Thoracic aorta (tissue), 2 donors: ENCODE data around the gene TMEM14C. TPM values are rescaled to one million over a fixed set of nuclear protein-coding genes. Genes with fewer than 3 reads are reported as not detected.
"Not testable (repeated sequence)": the region's sequence is repeated elsewhere in the genome, so short reads cannot be mapped to it uniquely, and the experiment has no call there.

Experiments
- ATAC-seq: fragments of 150-250 bp; one replicate; pipeline ENCODE4 v1.8.0; 2017; ENCODE audit warnings: low read depth; ENCODE audit not compliant: insufficient number of reproducible peaks, low FRiP score
- DNase-seq: peaks from one replicate; pipeline ENCODE4 v3.0.0-alpha.2; 2020; ENCODE audit warnings: low spot score
- H3K27ac ChIP-seq, 2 donors: fragments of 200-600 bp; sonication (generic); 1 replicate in 1 of 2; 2 replicates in 1 of 2; pipeline ENCODE4 v1.5.1; 2016; ENCODE audit warnings: mild to moderate bottlenecking in 2 of 2, moderate library complexity in 2 of 2
- H3K27me3 ChIP-seq: fragments of 200-600 bp; sonication (generic); replicated peaks from 2 replicates; pipeline ENCODE4 v1.6.0; 2016; ENCODE audit warnings: mild to moderate bottlenecking; ENCODE audit not compliant: insufficient read depth
- H3K36me3 ChIP-seq: fragments of 200-600 bp; sonication (generic); one replicate; pipeline ENCODE4 v1.5.1; 2016
- H3K4me1 ChIP-seq, 2 donors: fragments of 200-600 bp; sonication (generic); 1 replicate in 1 of 2; 2 replicates in 1 of 2; pipeline versions ENCODE4 v1.5.1 to v1.6.0; 2016; ENCODE audit warnings: low read depth in 2 of 2, mild to moderate bottlenecking in 1 of 2; ENCODE audit not compliant: control insufficient read depth in 1 of 2
- H3K4me3 ChIP-seq: fragments of 200-600 bp; sonication (generic); 2 replicates; pipeline ENCODE4 v1.5.1; 2016; ENCODE audit warnings: mild to moderate bottlenecking
- H3K9me3 ChIP-seq: fragments of 200-600 bp; sonication (generic); 2 replicates; pipeline ENCODE4 v1.5.1; 2016
- total RNA-seq, 2 donors: library from RNA; depleted of rRNA; stranded (reverse); fragments of >200 nt; gene quantifications; one replicate each; pipeline versions ENCODE4 v1.1.0 to v1.2.3, GENCODE V29; 2016
- TF ChIP-seq, protein P1 (sequence below): fragments of 200-600 bp; sonication (generic); IDR thresholded peaks from one replicate; pipeline ENCODE4 v1.5.1; 2019; ENCODE audit warnings: antibody characterized with exemption

The TMEM14C gene
- total RNA-seq, 2 donors from 2014 or later = 72.9 to 129 TPM

- Histone ChIP-seq H3K36me3 (no peaks in the 10 kb centered on the region), H3K9me3 (no peaks in the 10 kb centered on the region), H3K4me3 (no peak overlapping the region), H3K27ac (no peak overlapping the region), H3K4me1 (peaks cover 6 to 9% of the 10 kb centered on the region in 2 donors), H3K27me3 (no peaks in the 10 kb centered on the region)
- no peak for DNase-seq
- TF ChIP-seq, protein P1, sequence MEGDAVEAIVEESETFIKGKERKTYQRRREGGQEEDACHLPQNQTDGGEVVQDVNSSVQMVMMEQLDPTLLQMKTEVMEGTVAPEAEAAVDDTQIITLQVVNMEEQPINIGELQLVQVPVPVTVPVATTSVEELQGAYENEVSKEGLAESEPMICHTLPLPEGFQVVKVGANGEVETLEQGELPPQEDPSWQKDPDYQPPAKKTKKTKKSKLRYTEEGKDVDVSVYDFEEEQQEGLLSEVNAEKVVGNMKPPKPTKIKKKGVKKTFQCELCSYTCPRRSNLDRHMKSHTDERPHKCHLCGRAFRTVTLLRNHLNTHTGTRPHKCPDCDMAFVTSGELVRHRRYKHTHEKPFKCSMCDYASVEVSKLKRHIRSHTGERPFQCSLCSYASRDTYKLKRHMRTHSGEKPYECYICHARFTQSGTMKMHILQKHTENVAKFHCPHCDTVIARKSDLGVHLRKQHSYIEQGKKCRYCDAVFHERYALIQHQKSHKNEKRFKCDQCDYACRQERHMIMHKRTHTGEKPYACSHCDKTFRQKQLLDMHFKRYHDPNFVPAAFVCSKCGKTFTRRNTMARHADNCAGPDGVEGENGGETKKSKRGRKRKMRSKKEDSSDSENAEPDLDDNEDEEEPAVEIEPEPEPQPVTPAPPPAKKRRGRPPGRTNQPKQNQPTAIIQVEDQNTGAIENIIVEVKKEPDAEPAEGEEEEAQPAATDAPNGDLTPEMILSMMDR = no peak
- ATAC-seq = no peak
Observed at GRCh38 chr6:10743515-10743914, 20.6 kb downstream of the TMEM14C start.

DNA sequence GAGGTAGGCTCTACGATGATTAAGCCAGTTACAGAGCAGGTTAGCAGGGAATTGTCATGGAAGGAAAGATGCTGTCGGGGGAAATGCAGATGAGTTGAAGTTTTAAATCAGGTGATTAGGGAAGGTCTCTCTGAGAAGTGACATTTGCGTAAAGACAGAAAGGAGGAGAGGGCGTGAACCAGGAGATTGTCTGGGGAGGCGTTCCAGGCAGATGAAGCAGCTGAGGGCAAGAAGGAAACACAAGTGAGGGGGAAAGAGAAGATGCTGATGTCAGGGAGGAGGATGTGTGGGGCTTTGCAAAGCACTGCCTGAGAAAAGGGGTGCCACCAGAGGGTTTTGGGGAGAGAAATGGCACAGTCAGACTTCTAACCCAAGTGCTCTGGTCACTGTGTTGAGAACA lies 22.2 kb downstream of the TMEM14C start:
- Histone ChIP-seq H3K27ac (no peak overlapping the region), H3K4me1 (peaks cover 22 to 25% of the 10 kb centered on the region in 2 donors), H3K27me3 (no peaks in the 10 kb centered on the region), H3K4me3 (no peak overlapping the region), H3K36me3 (no peaks in the 10 kb centered on the region), H3K9me3 (no peaks in the 10 kb centered on the region)
- TF ChIP-seq, protein P1 = no peak
- no peak for DNase-seq
- ATAC-seq = no peak

GRCh38 chr6:10746915-10747250 lies 24.0 kb downstream of the TMEM14C start:
- peak overlapping the region; percentile 33 to 79 for H3K27ac ChIP-seq
- no peaks in the 10 kb centered on the region for H3K27me3 ChIP-seq
- ATAC-seq = no peak

GRCh38 chr6:10747251-10747972 lies 24.5 kb downstream of the TMEM14C start, which contains the start of gene TMEM14B:
Gene TMEM14B, plus strand, starts transcription at chr6:10747805. Its CDS starts 1,441 bp downstream, at chr6:10749246.
- TF ChIP-seq, protein P1 = no peak
- Histone ChIP-seq H3K4me1 (peaks cover 25 to 27% of the 10 kb centered on the region in 2 donors), H3K36me3 (no peaks in the 10 kb centered on the region), H3K27ac (peak within 1 kb of the TSS; percentile 68 to 79), H3K27me3 (no peaks in the 10 kb centered on the region), H3K4me3 (peak within 1 kb of the TSS; percentile 99), H3K9me3 (no peaks in the 10 kb centered on the region)
- peak; percentile 97 for ATAC-seq
- DNase-seq = peak; percentile 98

More at GRCh38 chr6:10746915-10747250, 24.0 kb downstream of the TMEM14C start:
- DNase-seq = no peak
- Histone ChIP-seq H3K9me3 (no peaks in the 10 kb centered on the region), H3K36me3 (no peaks in the 10 kb centered on the region), H3K4me1 (peaks cover 25 to 27% of the 10 kb centered on the region in 2 donors), H3K4me3 (peak overlapping the region; percentile 99)
- TF ChIP-seq, protein P1 = no peak

DNA sequence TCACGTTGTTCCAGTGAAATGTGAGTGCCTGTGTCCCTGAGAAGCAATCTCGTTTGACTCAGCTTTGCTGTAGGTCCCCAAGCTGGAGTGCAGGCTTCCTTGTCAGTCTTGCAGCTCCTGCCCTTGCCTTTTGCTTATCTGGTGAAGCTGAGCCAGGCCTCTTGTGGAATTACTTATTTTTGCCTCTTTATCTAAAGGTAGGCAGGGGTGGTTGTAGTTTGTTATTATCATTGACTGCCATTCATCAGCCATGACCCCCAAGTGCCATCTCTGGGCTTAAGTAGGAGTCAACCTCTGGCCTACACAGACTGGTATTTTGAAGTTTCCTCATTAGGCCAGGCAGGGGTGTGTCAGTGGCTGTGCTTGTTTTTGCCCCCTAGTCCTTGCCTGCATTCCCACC lies 26.9 kb downstream of the TMEM14C start:
- Histone ChIP-seq H3K9me3 (no peaks in the 10 kb centered on the region), H3K36me3 (peaks cover 8% of the 10 kb centered on the region), H3K4me3 (no peak overlapping the region), H3K4me1 (peaks cover 25 to 27% of the 10 kb centered on the region in 2 donors), H3K27me3 (no peaks in the 10 kb centered on the region), H3K27ac (no peak overlapping the region)
- TF ChIP-seq, protein P1 = no peak
- ATAC-seq (no peak), DNase-seq (no peak)

DNA sequence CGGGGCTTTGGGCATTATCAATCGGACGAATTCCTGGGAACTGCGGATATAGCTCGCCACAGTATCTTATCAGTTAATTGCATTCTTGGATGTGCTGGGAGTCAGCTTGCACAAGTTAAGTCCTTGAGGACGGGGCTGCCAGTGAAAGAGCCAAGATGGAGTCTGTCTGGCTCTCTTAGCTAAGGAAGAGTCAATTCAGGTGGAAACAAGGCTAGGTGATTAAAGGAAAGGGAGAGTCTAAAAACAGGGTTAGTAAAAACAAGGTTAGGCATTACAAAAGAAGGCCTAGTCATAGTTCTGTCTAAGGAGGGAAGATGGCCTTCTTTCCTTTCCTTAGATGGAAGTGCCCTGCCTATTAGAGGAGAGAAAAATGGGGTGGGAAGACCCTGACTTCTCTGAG lies 27.7 kb downstream of the TMEM14C start:
- not testable (repeated sequence) for H3K9me3 ChIP-seq, DNase-seq, H3K27ac ChIP-seq, H3K27me3 ChIP-seq, H3K36me3 ChIP-seq, ATAC-seq, H3K4me3 ChIP-seq
- peaks cover 25 to 27% of the 10 kb centered on the region in 2 donors for H3K4me1 ChIP-seq

GRCh38 chr6:10751757-10752156 lies 28.9 kb downstream of the TMEM14C start:
- not testable (repeated sequence) for H3K27ac ChIP-seq, H3K36me3 ChIP-seq, DNase-seq, H3K4me3 ChIP-seq, H3K27me3 ChIP-seq, H3K9me3 ChIP-seq, ATAC-seq
- H3K4me1 ChIP-seq = peaks cover 24 to 27% of the 10 kb centered on the region in 2 donors
